Psoas muscle (tissue), 8 donors: ENCODE data around the gene TEX13B. TPM values are rescaled to one million over a fixed set of nuclear protein-coding genes. Genes with fewer than 3 reads are reported as not detected.
A peak's percentile ranks its signal among the peaks of the same experiment; 100 is the strongest.

Experiments
- ATAC-seq, 4 donors: fragments of 200-7000 bp; cut with Tn5 transposase; one replicate each; pipeline ENCODE4 v1.9.1; 2020; ENCODE audit warnings: moderate library complexity in 3 of 4, mild to moderate bottlenecking in 2 of 4
- DNase-seq, 2 donors: peaks; one replicate each; pipeline ENCODE4 v3.0.0-alpha.2; 2020
- H3K27ac ChIP-seq: fragments of 200-600 bp; one replicate; pipeline ENCODE4 v1.8.0; 2022
- H3K27me3 ChIP-seq, 3 donors: fragments of 200-600 bp in 1 of 3; one replicate each; pipeline versions ENCODE4 v1.6.1 to v1.8.0; 2013 to 2022; ENCODE audit warnings: low read length in 2 of 3, mild to moderate bottlenecking in 2 of 3, moderate library complexity in 1 of 3; ENCODE audit not compliant: insufficient read depth in 3 of 3
- H3K36me3 ChIP-seq, 2 donors: fragments of 200-600 bp in 1 of 2; one replicate each; pipeline versions ENCODE4 v1.6.1 to v1.8.0; 2013 to 2022; ENCODE audit warnings: low read depth in 1 of 2, mild to moderate bottlenecking in 1 of 2, moderate library complexity in 1 of 2; ENCODE audit not compliant: insufficient read depth in 1 of 2
- H3K4me1 ChIP-seq: fragments of 200-600 bp; one replicate; pipeline ENCODE4 v1.8.0; 2022
- H3K4me3 ChIP-seq: fragments of 200-600 bp; one replicate; pipeline ENCODE4 v1.8.0; 2022; ENCODE audit warnings: mild to moderate bottlenecking
- H3K9me3 ChIP-seq: fragments of 200-600 bp; one replicate; pipeline ENCODE4 v1.8.0; 2022
- WGBS, 3 donors: extraction: QIAGEN DNeasy Blood & Tissue Kit; methylation state at CpG; one replicate each; pipeline versions ENCODE4 v1.1.6 to v1.1.7; 2013; 5-methylcytosine and 5-hydroxymethylcytosine counted together
- intact Hi-C, 2 donors: fragments of 100-400 bp; cut with DNase I; formaldehyde crosslinking; loops; one replicate each; pipeline versions ENCODE4 v1.11.0 to v1.14.2; 2022
- polyA plus RNA-seq, 3 donors: library from polyadenylated mRNA; stranded (reverse); fragments of 200-250 nt; gene quantifications; one replicate each; pipeline ENCODE4 v1.2.3, GENCODE V29; 2013
- total RNA-seq, 4 donors: library from RNA; stranded (reverse); fragmentation: NEBNext Ultra II Directional in 2 of 4; extraction: Animal tissue kit (Norgen Biotek cat#: 25700) in 2 of 4; gene quantifications; one replicate each; pipeline versions ENCODE4 v1.2.1 to v1.2.4, GENCODE V29; 2021 to 2023
- TF ChIP-seq, protein P1 (sequence below): fragments of 200-600 bp; IDR thresholded peaks from one replicate; pipeline ENCODE4 v1.8.0; 2022; ENCODE audit warnings: antibody characterized with exemption
- donor health status: healthy with polysubstance abuse.
- donor health status: DM: no; HTN: no; CAD: no; lungs with moderate emphysema.
- donor health status: Bipolar disorder and iron deficiency.
- donor health status: healthy.
- donor health status: DM: yes; HTN: yes; CAD: no.
- donor health status: DM: no; HTN: no; CAD: no.
- donor health status: DM: no; HTN: no; CAD: no.
- donor health status: DM: yes; HTN: yes; CAD: no.

Gene TEX13B
- total and polyA plus RNA-seq, 7 donors = not detected

GRCh38 chrX:107985033-107985432 is 2.9 kb upstream of the TEX13B start:
- ATAC-seq (no peak), DNase-seq (no peak)
- Histone ChIP-seq H3K27me3 (no peaks in the 10 kb centered on the region), H3K4me3 (no peak overlapping the region), H3K9me3 (no peaks in the 10 kb centered on the region), H3K36me3 (no peaks in the 10 kb centered on the region), H3K4me1 (no peaks in the 10 kb centered on the region), H3K27ac (no peak overlapping the region)
- 38 to 42% (median 39%) methylated on average over 2 of the region's 2 CpGs for WGBS, 3 donors
- intact Hi-C loops = no loop called here
- TF ChIP-seq, protein P1, sequence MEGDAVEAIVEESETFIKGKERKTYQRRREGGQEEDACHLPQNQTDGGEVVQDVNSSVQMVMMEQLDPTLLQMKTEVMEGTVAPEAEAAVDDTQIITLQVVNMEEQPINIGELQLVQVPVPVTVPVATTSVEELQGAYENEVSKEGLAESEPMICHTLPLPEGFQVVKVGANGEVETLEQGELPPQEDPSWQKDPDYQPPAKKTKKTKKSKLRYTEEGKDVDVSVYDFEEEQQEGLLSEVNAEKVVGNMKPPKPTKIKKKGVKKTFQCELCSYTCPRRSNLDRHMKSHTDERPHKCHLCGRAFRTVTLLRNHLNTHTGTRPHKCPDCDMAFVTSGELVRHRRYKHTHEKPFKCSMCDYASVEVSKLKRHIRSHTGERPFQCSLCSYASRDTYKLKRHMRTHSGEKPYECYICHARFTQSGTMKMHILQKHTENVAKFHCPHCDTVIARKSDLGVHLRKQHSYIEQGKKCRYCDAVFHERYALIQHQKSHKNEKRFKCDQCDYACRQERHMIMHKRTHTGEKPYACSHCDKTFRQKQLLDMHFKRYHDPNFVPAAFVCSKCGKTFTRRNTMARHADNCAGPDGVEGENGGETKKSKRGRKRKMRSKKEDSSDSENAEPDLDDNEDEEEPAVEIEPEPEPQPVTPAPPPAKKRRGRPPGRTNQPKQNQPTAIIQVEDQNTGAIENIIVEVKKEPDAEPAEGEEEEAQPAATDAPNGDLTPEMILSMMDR = no peak

DNA sequence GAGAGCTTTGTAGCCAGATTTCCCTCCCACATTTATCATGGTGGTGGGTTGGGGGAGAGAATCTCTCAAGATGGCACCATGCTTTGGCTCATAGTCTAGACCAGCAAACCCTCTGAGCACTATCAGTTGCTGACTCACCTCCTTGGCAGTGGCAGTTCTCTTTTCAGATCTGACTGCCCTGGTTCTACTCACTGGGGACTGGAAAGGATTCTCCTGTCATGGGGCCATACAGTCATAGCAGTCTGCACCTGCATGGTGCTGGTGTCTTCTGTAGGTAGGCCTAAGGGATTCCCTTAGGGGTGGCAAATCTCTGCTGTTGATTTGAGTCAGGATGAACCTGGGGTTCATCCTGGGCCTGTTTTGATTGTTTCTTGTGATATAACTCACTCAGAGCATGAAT is 2.6 kb downstream of the TEX13B start:
- Histone ChIP-seq H3K4me1 (no peaks in the 10 kb centered on the region), H3K27me3 (peaks cover 0 to 10% (median 0%) of the 10 kb centered on the region in 3 donors), H3K36me3 (no peaks in the 10 kb centered on the region), H3K4me3 (no peak overlapping the region), H3K9me3 (no peaks in the 10 kb centered on the region), H3K27ac (no peak overlapping the region)
- TF ChIP-seq, protein P1 = no peak
- intact Hi-C loops = no loop called here
- DNase-seq (no peak), ATAC-seq (no peak)

- no peak for DNase-seq
- Histone ChIP-seq H3K27ac (no peak overlapping the region), H3K4me1 (no peaks in the 10 kb centered on the region), H3K9me3 (no peaks in the 10 kb centered on the region), H3K27me3 (peaks cover 0 to 10% (median 0%) of the 10 kb centered on the region in 3 donors), H3K36me3 (no peaks in the 10 kb centered on the region), H3K4me3 (no peak overlapping the region)
- intact Hi-C loops = no loop called here
- ATAC-seq = no peak
- TF ChIP-seq, protein P1 = peak; percentile 26
- 36 to 52% (median 36%) methylated on average over 2 to 3 of the region's 3 CpGs for WGBS, 3 donors
These were observed 3.4 kb downstream of the TEX13B start for GRCh38 chrX:107978707-107979307.

GRCh38 chrX:107978071-107978470 is 4.1 kb downstream of the TEX13B start:
- H3K9me3 ChIP-seq = no peaks in the 10 kb centered on the region
- H3K27ac ChIP-seq = no peak overlapping the region
- H3K27me3 ChIP-seq = peaks cover 0 to 11% (median 0%) of the 10 kb centered on the region in 3 donors
- no peaks in the 10 kb centered on the region for H3K36me3 ChIP-seq
- TF ChIP-seq, protein P1 = no peak
- intact Hi-C loops = no loop called here
- no peak for DNase-seq
- no peak overlapping the region for H3K4me3 ChIP-seq
- ATAC-seq = no peak
- H3K4me1 ChIP-seq = no peaks in the 10 kb centered on the region
- 71 to 78% (median 72%) methylated on average over 4 of the region's 4 CpGs for WGBS, 3 donors

DNA sequence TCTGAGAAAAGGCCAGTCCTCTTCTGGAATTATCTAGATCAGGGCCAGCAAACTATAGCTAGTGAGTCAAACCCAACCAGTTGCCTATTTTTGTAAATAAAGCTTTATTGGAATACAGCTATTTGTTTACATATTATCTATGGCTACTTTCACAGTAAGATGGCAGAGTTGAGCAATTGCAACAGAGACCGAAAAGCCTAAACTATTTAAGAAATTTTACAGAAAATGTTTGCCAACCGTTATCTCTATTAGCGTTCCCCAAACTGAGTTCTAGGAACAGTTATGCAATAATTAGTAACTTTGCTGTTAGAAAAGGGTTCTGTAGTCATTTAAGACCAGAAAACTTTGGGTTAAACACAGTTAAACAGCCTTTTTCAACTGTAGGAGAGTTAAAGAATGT is 10.5 kb downstream of the TEX13B start:
- H3K4me1 ChIP-seq = no peaks in the 10 kb centered on the region
- no peak for ATAC-seq
- intact Hi-C loops = no loop called here
- DNase-seq = no peak
- H3K27ac ChIP-seq = no peak overlapping the region
- H3K27me3 ChIP-seq = peaks cover 0 to 12% (median 0%) of the 10 kb centered on the region in 3 donors
- no peaks in the 10 kb centered on the region for H3K36me3 ChIP-seq
- H3K4me3 ChIP-seq = no peak overlapping the region
- H3K9me3 ChIP-seq = no peaks in the 10 kb centered on the region
- 76 to 88% (median 81%) methylated on average over 3 of the region's 3 CpGs for WGBS, 3 donors
- TF ChIP-seq, protein P1 = no peak
